ENCODE data around the gene TMCC1.
"Not testable (repeated sequence)": the region's sequence is repeated elsewhere in the genome, so short reads cannot be mapped to it uniquely, and the experiment has no call there.

TMCC1 gene

DNA sequence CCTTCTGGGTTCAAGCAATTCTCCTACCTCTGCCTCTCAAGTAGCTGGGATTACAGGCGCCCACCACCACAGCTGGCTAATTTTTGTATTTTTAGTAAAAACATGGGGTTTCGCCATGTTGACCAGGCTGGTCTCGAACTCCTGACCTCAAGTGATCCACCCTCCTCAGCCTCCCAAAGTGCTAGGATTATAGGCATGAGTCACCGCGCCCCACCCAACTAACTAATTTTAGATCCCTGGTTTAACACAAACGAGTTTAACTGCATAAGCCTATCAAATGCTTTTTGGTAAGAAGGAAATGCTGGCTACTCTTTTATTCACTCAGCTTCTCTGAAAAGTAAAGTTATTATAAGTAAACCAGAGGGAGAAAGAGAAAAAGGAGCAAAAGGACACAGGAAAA, 61.6 kb downstream of the TMCC1 start:
- not testable (repeated sequence) for DNase-seq

DNA sequence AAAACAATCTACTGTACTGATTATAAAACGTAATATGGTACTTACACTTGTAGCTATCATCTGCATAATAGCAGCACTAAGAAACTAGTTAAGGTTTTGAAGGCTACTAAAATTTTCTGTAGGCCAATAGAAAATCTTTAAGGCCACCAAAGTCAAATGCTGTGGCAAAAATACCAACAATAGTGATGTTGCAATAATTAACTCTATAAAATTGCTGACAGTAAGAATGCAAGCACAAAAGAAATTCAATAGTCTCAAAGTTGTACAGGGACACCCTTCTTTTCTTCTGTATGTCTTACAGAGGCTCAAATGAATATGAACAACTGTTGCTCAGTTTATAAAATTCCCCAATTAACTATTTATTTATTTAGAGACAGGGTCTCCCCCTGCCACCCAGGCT, 62.0 kb downstream of the TMCC1 start:
- no peak for DNase-seq

DNA sequence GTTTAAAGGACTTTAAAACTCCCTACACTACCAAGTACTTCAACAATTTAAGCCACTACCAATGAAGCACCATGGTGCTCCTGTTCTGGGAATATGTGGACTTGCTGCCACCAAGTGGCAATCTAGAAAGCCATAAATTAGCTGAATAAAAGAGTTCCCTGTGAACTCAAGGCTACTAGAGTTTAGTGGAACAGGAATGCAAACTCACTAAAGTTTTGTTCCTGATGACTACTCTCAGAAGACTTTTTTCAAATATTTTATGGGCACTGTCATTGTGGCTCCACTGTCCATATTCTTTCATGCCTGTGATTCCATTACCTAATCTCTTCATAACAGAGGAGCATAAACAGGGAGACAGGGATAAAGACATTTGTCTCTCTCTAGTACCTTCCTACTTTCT, 63.9 kb downstream of the TMCC1 start:
- peak; percentile 66 for DNase-seq

DNA sequence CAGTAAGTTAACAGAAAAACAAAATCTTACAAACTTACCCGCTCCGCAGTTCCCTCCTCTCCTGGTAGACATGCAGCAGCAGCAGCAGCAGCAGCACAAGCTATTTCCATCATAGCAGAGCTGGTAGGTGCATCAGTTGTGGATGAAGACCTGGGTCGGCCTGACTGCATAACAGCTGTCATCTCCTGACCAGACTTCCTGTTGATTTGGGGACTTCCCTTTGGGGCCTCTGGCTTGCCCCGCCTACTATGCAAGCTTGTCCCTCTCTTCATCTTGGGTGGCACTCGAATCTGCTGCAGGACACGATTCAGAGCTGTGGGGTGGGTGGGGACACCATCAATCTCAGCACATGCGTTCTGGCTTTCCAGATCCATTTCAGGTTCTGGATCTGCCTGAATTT, 65.7 kb downstream of the TMCC1 start:
- DNase-seq: no peak

DNA sequence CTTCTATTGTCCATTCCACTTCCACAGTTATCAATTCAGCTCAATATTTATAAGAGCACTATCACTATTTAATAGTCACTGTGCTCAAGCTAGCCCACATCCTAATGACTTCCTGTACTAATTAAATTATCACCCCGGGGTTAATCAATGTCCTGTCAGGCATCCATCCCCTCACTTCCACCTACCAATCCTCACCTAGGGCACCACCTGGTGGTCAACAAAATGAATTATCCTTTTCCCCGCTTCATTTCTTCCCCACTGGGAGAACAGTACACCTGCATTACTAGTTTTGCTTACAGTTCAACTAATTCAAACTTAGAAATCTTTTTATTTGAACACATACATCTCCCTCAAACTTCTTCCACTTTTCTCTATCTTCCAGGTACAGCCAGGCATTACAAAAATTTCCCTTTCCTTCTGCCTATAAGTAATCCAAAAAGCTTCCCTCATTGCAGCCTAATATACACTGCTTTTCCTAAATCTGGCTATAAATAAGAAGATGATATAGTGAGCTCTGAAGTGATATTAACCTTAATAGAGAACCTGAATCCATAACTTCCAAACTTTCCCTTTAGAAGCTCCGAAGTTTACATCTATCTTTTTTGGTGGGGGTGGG, 68.5 kb downstream of the TMCC1 start:
- peak; percentile 67 for DNase-seq

DNA sequence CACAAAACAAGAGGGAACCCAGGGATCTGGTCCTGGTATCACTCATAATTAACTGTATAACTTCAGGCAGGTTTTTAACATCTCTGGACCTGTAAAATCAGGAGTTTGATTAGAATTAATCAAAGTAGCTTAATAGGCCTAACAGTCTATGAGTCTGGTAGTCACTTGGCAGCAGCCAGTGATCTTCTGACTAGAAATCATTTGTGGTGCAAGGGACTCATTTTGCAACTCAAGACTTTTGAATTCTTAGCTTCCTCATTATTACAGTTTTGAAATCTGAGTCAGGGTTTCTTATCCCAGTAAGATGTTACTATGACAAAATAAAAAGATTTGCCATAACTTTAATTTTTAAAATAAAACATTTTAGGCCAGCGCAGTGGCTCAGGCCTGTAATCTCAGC, 70.8 kb downstream of the TMCC1 start:
- DNase-seq: no peak

DNA sequence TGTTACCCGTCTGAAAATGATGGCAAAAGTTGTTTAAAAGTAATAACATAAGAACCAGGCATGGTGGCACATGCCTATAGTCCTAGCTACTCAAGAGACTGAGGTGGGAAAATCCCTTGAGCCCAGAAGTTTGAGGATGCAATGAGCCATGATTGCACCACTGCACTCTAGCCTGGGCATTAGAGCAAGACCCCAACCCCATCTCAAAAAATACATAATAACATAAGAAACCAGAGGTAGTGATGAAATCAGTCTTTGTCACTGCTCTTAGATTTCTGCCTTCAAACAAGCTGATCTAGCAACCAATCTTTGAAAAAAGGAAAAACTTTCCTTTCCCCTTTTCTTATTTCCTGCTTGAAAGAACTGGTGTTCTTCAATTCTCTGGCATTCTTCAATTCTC, 71.3 kb downstream of the TMCC1 start:
- no peak for DNase-seq

DNA sequence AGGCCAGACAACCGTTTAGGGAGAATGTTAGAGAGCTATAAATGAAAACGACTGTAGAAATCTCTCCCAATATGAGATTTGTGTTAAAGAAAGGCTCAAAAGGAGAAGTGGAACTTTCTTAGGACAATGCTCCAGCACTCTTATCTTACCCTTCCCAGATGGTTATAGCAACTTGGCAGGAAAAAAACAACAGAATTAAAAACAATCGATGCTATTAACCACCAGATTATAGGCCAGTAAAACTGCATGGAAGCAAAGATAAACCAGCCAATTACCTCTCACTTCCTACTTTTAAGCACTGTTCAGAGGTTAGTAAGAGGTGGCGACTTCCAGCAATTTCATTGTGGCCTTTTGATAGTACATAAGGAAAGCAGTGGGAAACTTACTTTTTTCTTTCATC, 72.9 kb downstream of the TMCC1 start:
- DNase-seq: no peak

DNA sequence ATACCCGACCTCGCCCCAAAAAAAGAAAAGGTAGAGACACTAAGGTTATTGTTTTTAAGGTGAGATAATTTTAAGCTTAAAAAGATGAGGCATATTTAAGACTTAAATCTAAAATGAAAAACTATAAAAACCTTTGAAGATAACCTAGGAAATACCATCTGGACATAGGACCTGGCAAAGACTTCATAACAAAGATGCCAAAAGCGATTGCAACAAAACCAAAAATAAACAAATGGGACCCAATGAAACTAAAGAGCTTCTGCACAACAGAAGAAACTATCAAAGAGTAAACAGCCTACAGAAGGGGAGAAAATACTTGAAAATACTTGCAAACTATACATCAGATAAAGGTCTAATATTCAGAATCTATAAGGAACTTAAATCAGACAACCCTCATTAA, 80.9 kb downstream of the TMCC1 start:
- no peak for DNase-seq

DNA sequence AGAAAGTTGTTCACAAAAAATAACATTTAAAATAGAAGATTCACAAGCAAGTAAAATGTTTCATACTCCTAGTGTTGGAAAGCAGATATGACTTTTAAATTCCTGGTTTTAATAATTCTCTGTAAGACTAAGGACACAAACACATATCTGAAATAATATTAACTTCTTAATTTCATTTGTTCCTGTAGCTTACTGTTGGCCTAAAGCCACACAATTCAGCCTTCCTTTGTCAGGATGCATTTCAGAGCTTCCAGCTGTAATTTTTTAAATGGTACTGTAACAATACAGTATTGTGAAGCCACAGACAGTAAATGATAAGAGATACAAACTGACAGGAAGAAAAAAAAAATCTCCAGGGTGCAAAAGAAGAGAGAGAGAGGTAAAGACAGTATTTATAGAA, 84.2 kb downstream of the TMCC1 start:
- no peak for DNase-seq

DNA sequence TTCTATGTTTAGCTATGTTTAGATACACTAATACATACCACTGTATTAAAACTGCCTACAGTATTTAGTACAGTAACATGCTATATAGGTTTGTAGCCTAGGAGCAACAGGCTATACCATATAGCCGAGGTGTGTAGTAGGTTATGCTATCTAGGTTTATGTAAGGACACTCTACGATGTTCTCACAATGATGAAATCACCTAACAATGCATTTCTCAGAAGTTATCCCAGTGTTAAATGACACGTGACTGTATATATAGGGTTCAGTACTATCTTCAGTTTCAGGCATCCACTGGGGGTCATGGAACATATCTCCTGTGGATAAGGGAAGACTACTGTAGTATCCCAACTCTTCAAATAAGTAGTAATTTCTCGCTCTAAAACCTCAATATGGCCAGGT, 97.4 kb downstream of the TMCC1 start:
- no peak for DNase-seq

DNA sequence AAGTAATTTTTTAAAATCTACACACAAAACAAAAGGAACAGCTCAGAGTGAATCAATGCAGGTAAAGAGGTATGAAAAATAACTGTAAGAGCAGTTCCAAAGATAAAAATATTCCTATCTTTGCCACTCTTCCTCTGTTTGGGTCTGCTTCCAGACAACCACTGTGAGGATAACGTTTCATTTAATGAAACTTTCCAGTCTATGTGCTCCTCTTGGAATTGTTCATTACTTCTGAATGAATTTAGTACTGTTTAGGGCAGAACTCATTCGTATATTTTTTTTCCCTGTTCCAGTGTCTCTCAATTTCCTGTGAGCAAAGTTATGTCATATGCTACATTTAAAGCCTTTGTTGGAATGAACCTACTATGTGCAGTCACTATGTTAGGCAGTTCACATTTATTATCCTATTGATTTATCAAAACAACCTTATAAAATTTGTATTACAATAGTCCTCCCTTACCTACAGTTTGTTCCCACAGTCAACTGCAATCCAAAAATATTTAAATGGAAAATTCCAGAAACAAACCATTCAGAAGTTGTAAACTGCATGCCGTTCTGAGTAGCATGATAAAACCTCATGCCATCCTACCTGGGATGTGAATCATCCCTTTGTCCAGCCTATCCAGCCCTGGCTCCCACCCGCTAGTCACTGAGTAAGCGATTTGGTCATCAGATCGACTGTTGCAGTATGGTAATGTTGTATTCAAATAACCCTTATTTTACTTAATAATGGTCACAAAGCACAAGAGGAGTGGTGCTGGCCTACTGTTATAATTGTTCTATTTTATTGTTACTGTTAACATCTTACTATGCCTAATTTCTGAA, 98.1 kb downstream of the TMCC1 start:
- no peak for DNase-seq

DNA sequence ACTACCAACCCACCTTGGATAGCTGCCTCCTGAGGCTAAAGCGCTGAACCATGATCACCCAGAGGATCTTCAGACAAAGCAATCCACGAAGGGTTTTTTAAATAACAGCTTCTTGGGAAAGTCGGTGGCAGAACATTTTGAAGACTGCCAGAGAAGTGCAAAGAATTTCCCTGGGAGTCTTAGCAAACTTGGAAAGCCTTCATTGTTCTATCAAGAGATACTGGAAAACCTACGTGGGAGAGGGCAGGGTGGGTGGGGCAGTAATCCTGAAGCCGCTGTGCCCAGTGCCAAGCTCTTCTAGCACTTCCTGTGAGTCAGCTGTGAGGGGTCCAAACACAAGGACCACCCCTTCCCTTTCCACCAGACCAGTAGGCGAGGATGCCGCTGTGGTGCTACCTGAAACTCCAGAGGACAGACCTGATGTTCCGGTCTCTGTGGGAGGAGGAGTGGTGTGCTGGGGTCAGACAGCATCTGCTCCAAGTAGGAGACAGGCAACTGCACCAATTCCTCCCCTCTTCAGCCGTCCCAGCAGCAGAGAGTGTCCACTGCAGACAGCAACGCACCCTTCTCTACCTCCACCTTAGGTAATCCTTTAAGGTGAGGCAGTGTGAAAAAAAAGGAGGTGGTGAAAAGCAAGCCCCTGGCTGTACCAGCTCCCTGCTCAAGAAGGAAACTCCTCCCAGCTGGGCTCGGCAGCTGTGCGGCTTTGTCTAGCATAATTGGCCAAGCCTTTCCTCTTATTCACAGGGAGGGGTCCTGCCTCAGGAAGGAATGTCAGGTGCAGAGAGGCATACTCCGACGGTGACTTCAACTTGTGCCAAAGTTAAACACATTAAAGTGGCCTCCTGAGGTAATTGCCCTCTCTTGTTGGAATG, 99.0 kb downstream of the TMCC1 start:
- DNase-seq: peak; percentile 91

DNA sequence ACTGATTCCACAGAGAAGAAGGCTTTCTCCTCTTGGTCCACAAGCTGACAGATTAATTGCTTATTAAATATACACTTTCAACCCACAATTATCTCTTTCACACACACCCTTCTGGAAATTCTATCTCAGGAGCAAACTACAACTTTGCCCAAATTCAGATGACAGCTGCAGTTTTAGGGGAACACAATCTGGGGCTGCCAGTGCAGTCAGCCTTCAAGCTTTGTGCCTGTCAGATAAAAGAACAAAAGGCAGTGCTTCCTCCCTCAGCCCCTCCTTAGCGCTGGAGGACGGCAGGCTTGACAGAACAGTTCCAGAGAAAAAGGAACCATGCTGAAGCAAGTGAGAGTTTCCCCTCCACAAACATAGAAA, 99.6 kb downstream of the TMCC1 start:
- DNase-seq: peak; percentile 12

DNA sequence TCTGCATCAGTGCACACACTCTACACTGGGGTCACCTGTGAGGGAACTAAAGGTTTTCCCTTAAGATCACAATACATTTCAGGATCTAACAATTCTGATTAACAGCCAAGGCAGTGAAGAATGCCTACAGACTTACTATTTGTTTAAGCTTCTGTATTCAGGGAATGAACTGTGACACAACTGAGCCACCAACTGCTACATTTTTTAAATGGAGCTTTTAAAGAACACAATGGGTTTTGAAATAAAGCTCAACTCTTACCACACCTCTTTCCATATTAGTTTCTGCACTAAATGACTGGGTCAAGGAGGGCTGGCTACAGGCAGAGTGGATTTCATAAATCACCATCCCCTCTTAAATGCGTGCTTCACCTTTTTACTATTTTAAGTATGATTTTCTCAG, 100.2 kb downstream of the TMCC1 start:
- no peak for DNase-seq

DNA sequence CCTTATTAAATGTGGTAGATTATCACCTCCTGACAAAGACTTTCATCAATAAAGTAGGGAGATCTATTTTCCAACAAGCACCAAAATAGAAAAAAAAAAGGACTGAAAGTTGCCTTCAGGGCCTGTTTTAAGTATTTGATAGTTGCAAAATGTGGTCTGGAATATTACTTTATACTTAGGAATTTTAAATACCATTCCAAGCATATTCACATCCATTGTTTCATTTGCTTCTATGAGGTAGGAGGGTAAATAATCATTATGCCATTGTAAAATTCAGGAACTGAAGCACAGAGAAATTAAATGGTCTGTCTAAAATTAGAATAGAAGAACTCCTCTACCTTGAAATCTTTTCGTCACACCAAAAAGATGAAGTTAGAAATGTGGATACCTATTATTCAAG, 110.0 kb downstream of the TMCC1 start:
- DNase-seq: no peak

DNA sequence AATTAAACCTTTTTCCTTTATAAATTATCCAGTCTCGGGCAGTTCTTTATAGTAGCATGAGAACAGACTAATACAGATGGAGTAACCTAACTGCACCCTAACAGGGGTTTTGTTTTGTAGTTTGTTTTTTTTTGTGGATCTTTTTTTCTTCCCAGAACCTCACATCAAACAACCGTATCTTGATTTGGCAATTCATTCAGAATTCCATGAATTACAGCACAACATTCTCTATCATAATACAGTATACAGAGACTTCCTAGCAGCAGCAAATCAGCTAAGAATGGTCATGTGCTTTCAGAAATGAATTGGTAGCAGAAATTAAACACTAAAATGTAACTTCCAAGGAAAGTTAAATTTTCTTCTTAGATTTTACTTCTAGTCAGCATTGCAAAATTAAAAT, 114.6 kb downstream of the TMCC1 start:
- no peak for DNase-seq

DNA sequence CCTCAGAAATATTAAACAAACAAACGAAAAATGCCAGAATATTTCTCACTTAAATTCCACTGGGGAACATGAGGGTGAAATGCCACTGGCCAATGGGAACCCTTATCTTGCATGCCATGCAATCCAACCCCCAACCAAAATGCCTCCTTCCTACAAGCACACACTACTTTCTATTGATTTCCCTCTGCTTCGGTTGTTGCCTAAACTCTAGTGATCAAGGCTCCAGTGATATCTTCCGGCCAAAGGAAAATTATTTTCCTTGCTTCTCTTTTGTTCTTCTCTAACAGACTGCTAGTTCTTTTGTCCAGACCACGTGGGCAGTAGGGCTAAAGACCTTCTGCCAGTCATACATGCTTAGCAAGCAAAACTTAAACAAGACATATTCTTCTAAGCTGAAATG, 115.7 kb downstream of the TMCC1 start:
- DNase-seq: no peak

DNA sequence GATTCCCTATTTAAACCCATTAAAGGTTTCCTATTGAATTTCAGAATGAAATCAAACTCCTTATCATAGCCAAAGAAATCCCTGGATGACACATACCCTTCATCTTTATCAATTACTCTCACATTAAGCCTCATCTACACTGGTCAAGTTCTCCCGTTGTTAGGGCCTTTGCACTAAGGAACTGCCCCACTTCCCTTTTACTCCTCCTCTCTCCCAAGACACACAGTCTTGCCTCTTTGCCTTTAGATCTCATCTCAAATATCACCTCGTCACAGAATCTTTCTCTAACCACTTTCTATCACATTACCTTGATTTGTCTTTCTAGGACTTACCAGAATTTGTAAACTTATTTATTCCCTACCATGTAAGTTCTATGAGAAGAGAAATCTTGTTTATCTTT, 117.6 kb downstream of the TMCC1 start:
- no peak for DNase-seq

DNA sequence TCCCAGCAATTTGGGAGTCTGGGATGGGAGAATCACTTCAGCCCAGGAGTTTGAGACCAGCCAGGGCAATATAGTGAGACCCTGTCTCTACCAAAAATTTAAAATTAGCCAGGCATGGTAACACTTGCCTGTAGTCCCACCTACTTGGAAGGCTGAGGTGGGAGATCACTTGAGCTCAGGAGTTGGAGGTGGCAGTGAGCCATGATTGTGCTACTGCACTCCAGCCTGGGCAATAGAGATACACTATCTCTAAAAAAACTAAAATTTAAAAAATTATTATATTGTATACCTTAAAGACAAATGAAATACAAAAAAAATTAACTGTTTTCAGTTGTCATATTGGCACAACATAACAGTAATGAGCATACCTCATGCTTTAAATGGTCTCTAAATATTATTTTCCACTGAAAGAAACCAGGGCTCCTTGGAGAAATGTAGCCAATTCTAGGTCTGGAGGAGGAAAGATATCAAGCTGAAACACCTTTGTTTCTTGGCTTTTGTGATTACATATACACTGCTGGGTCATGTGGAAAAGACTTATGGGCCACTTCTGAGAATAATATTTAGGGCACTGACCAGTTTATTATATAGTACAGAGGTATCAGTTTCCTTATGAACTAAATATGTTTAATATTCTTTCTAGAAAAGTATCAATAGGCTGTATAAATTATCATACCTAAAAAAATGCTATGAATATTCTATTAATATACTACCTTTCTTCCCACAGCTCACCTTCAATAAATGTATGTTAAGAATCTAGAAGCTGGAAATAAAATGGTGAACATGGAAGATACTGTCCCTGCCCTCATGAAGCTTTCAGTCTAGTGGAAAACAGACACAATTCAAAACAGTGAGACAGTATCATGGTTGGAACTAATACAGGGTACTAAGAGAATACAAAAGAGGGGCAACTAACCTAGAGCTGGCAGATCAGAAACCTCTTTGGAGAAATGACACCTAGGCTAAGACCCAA, 119.5 kb downstream of the TMCC1 start:
- no peak for DNase-seq

DNA sequence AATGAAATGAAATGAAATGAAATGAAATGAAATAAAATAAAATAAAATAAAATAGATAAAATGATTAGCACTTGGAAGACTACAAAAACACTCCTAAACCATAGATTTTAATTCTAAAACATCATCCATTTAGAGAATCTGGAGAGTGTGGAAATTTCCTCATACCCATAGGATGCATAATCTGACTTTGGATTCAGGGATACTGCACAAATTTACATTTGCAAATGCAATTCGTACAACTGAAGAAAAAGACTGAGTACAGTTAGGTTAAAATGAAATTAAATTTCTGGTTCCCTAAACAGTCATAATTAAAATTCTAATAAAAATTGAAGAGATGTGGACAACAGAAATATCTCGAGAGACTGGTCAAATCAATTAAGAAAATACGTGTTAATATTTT, 122.9 kb downstream of the TMCC1 start:
- DNase-seq: no peak

DNA sequence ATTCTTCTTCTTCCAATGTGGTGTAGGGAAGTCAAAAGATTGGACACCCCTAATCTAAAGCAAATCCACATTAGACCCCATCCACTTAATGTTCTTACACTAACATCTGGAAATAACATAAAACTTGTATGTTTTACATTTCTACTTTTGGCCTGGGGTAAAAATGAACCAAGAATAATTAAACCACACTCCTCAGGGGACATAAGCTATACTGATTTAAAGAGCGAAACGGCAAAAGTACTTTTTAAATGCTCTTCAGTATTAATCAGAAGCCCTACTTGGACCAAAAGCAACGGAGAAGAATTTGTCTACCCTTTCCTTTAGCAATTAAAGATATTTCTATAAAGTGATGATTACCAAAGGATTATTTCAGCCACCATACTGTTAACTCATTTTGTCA, 123.9 kb downstream of the TMCC1 start:
- no peak for DNase-seq

DNA sequence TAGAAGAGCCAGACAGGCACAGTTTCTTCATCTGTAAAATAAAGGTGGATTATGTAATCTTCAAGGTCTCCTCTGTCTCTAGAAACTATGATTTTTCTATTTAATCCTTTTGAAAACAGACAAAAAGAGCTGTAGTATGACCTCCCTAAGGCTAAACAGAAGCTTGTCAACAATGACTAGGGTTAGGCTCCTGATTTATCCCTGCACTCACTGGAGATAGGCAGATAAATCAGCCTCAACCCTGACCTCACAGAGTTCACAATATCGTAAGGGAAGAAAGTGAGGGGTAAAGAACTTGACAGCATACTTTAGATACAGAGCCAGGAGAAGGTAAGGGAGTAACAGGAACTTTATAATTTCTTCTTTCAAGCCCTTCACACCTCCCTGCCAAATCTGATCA, 124.8 kb downstream of the TMCC1 start:
- DNase-seq: no peak
